ENCODE data around the gene FHOD3.
"Not testable (repeated sequence)": the region's sequence is repeated elsewhere in the genome, so short reads cannot be mapped to it uniquely, and the experiment has no call there.

Gene FHOD3

GRCh38 chr18:36711014-36711725, 413.7 kb downstream of the FHOD3 start:
- DNase-seq (ENCODE audit: low read depth): no peak

GRCh38 chr18:36711813-36712444, 414.4 kb downstream of the FHOD3 start:
- DNase-seq (ENCODE audit: low read depth): no peak

DNA sequence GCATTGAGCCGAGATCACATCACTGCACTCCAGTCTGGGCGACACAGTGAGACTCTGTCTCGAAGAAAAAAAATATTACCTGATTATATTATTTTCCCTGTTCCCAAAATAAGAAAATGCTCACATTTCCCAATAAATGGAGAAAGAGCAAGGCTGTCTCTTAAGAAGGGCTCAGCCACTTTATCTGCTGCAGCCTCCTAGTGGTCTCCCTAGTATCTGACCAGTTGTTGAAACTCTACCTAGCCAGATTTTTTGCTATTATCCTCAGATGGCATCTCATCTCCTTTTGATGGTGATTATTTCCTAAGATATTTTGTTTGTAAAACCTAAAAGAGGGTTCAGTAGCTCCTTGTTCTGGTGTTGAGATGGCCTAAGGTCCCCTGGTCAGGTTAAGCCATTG, 417.0 kb downstream of the FHOD3 start:
- no peak for DNase-seq (ENCODE audit: low read depth)

GRCh38 chr18:36717422-36718110, 420.1 kb downstream of the FHOD3 start:
- no peak for DNase-seq (ENCODE audit: low read depth)

GRCh38 chr18:36718705-36719328, 421.3 kb downstream of the FHOD3 start:
- DNase-seq (ENCODE audit: low read depth): no peak

GRCh38 chr18:36719630-36720029, 422.1 kb downstream of the FHOD3 start:
- DNase-seq (ENCODE audit: low read depth): no peak

- DNase-seq (ENCODE audit: low read depth): not testable (repeated sequence)
These were observed 423.8 kb downstream of the FHOD3 start for GRCh38 chr18:36721351-36721750.

DNA sequence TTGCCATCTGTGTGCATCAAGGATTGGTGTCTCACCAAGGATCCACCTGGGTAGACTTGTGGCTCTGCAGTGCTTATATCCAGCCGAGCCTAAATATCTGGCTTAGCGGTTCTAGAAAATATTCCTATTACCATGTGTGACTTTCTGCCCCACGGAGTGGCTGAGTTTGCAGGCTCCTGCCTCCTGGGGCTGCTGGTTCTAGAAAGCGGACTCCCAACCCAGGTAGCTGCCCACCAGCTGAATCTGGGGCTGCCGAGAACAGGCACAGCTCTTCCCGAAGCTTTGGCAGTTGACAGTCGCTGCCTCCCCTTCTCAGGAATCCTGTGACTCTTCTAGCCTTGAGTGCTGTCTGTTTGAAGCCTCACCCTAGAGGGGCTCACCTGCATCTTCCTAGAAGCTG, 426.7 kb downstream of the FHOD3 start:
- DNase-seq (ENCODE audit: low read depth): no peak

GRCh38 chr18:36724591-36725001, 427.1 kb downstream of the FHOD3 start:
- no peak for DNase-seq (ENCODE audit: low read depth)

- no peak for DNase-seq (ENCODE audit: low read depth)
These were observed 430.8 kb downstream of the FHOD3 start for GRCh38 chr18:36728345-36728744.

- no peak for DNase-seq (ENCODE audit: low read depth)
These were observed 431.7 kb downstream of the FHOD3 start for GRCh38 chr18:36729197-36729596.

DNA sequence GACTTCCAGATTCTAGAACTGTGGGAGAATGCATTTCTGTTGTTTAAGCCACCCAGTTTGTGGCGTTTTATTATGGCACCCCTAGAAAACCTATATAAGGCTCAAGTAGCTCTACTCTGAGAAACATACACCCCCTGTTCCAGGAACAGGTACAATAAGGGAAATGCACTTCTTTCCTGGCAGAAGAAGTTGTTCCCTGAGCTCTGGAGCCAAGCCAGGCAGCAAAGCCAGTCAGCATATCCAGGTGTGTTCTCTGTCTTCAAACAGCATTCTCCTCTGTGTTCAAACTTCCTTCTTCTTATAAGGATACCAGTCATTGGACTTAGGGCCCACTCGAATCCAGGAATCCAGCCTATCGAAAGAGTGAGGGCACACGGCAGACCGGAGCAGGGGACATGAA, 434.8 kb downstream of the FHOD3 start:
- no peak for DNase-seq (ENCODE audit: low read depth)

GRCh38 chr18:36733150-36733549, 435.6 kb downstream of the FHOD3 start:
- DNase-seq (ENCODE audit: low read depth): no peak

DNA sequence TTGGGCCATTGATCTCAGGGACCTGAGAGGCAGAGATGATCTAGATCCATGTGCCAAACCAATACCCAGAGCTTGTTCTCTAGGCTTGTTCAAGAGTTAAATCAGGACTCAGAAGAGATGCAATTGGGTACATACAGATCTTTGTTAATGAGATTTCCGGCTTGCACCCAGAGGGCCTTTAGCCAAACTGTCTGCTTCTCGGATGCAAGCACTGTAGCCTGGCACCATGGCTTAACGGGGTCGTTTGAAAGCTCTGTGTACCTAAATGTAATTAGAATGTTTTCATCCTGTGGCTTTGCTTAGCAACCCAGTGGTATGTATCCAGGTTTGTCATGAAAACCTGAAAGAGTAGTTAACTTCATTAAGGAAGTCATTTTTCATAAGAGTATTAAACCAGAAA, 437.1 kb downstream of the FHOD3 start:
- no peak for DNase-seq (ENCODE audit: low read depth)

DNA sequence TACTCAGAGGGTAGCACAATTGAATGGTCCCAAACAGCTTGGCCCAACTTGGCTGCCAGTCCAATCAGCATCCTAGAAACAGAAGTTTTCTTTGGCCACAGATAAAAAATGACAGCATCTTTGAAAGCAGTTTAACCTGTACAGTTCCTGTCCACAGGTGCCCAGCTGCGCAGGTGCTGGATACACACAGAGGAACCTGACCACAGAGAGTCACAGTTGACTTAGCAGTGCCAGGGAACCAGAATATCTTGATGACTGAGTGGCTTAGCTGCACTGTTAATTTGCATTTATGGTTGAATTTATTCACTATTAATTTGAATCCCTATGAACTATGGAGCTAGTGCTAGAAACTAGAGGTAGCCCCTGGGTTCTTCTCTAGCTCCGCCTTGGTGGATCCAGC, 437.6 kb downstream of the FHOD3 start:
- no peak for DNase-seq (ENCODE audit: low read depth)

GRCh38 chr18:36736094-36736493, 438.6 kb downstream of the FHOD3 start:
- no peak for DNase-seq (ENCODE audit: low read depth)

DNA sequence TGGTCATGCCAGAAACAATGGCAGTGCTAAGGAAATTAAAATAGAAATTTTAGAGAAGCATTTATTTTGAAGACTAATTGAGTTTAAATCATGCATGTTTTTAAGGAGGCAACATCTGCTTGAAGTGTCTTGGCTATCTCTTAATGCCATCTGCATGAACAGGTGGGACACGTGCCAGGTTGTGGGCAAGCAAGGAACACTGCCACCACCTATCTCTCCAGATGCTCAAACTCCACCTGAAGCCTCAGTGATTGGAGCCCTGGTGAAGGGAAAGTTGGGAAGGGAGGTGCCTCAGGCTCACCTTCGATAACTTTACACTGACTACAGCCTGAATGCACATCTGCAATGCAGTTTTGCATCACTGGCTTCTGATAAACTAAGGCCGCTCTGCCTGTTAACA, 439.8 kb downstream of the FHOD3 start:
- DNase-seq (ENCODE audit: low read depth): no peak

DNA sequence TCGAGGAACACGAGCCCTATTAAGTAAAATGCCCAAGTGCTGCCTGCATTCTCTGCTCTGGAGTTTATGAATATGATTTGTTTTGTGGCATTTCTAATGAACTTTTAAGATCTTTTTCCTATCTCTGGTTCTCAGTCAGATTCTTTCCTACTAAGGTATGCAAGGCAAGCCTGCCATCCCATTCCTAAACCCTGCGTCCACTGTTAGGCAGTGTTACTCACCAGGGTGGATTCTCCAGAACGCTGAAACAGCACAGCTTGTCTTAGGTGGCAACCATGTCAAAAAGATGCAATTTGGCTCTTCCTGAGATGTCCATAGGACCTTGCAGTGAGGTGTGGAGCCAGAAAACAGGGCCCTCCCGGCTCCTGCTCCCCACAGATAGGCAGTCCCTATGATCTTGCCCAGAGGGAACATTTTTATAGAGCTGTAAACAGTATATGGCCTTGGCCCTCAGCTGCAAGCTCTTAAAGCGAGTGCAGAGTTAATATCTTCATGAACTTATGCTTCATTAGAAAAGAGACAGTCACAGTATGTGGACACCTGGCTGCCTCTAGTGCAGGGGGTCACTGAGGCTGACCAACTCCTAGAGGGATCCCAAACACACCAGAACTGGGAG, 446.9 kb downstream of the FHOD3 start:
- no peak for DNase-seq (ENCODE audit: low read depth)

DNA sequence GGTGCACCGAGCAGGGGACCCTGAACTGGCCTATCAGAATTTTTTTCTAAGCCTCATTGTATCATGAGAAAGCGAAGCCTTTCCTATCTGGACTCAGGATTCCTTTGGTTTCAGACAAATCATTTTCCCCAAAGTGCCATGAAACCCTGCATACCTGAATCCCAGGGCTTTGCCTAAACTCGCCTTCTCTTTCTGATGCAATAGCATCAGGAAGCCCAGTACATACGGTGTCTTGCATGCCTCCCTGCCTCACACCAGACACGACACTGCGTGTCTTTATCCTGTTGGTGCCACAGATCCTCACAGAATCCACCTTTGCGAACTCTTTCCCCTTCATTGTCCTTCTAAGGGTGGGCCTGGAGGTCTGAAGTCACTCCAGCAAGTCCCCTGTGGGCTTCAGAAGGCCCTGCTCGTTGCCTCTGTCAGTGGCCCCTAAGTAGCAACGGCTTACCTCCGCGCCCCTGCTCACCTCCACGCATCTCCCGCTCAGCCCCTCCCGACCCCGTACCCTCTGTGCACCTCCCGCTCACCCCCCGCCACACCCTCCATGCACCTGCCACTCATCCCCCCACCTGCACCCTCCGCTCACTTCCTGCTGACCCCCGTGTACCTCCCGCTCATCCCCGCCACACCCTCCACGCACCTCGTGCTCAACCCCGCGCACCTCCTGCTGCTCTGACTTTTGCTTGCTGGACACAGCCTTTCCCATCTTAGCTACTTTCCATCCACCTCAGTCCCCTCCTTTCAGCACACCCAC, 447.9 kb downstream of the FHOD3 start:
- DNase-seq (ENCODE audit: low read depth): no peak

DNA sequence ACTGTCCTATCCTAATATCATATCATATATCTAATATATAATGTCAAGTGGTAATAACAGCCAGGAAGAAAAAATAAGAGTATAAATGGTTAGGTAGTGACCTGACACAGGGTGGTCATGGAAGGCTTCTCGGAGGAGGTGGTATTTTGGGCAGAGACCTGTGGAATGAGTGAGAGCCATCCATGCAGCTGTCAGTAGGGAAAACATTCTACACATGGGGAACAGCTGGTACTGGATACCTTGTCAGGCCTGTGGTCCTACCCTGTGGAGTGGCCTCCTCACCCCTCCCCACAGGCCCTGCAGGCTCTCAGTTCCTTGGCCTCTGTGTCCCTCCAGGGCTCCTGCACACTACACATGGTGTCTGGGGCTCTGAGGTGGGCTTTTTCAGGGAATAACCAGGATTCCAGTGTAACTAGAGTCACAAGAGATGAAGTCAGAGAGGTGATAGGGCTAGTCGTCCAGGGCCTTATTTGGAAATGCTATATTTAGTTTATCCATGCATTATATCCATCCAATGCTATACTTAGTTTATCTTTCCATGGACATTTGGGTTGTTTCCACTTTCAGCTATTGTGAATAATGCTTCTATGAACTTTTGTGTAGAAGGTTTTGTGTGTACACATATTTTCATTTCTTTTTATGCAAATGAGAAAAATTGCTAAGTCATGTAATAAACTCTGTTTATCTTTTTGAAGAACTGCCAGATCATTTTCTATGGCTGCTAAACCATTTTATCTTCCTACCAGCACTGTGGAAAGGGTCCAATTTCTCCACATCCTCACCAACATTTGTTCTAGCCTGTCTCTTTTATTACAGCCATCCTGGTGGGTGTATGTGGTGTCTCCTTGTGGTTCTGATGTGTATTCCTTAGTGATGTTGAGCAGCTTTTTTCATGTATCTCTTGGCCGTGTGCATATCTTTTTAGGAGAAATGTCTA, 455.7 kb downstream of the FHOD3 start:
- DNase-seq (ENCODE audit: low read depth): no peak

GRCh38 chr18:36756242-36756641, 458.7 kb downstream of the FHOD3 start:
- DNase-seq (ENCODE audit: low read depth): no peak

Data from activated T-helper 9 cell treated with anti-CD3 and anti-CD28 coated beads, Interleukin-2, amount 50 U/mL, for 16 hours (primary cell).